Neural cell (in vitro differentiated cells): ENCODE measurements around the gene IRX4.

Experiments used
- CTCF ChIP-seq: fragments of 450-650 bp; IDR thresholded peaks from 2 replicates; pipeline ENCODE4 v1.5.1; 2014; ENCODE audit warnings: antibody characterized with exemption, mild to moderate bottlenecking, moderate library complexity; ENCODE audit not compliant: poor library complexity, severe bottlenecking
- EP300 ChIP-seq: fragments of 450-650 bp; conservative IDR thresholded peaks from 2 replicates; pipeline ENCODE4 v1.6.1; 2014; ENCODE audit warnings: antibody characterized with exemption, mild to moderate bottlenecking, moderate library complexity; ENCODE audit not compliant: poor library complexity, severe bottlenecking
- EZH2 ChIP-seq: fragments of 200-600, 300-800 bp; shearing (Covaris generic), sonication (generic); IDR thresholded peaks from 2 replicates; pipeline ENCODE4 v1.6.1; 2014; ENCODE audit warnings: antibody characterized with exemption, low read length, borderline replicate concordance, mild to moderate bottlenecking; ENCODE audit not compliant: insufficient read depth, poor library complexity, severe bottlenecking
- POLR2AphosphoS5 ChIP-seq: IDR thresholded peaks from 2 replicates; pipeline ENCODE4 v1.6.1; 2012
- RAD21 ChIP-seq: fragments of 450-650 bp; conservative IDR thresholded peaks from 2 replicates; pipeline ENCODE4 v1.6.1; 2014; ENCODE audit warnings: antibody characterized with exemption, mild to moderate bottlenecking, moderate library complexity
- REST ChIP-seq: IDR thresholded peaks from 2 replicates; pipeline ENCODE4 v1.6.1; 2012; ENCODE audit warnings: borderline replicate concordance
- SMC3 ChIP-seq: fragments of 450-650 bp; conservative IDR thresholded peaks from 2 replicates; pipeline ENCODE4 v1.6.1; 2014; ENCODE audit warnings: antibody characterized with exemption, mild to moderate bottlenecking, moderate library complexity; ENCODE audit not compliant: poor library complexity
- TAF1 ChIP-seq: IDR thresholded peaks from 2 replicates; pipeline ENCODE4 v1.6.1; 2012; ENCODE audit warnings: low read depth

GRCh38 chr5:1880377-1881025 lies 2.2 kb downstream of the IRX4 start:
- peak; percentile 58 for TF ChIP-seq EZH2
- no peak for TF ChIP-seq POLR2AphosphoS5
- no peak for TF ChIP-seq RAD21
- TF ChIP-seq SMC3, result no peak
- TF ChIP-seq CTCF, result no peak
- no peak for TF ChIP-seq TAF1
- TF ChIP-seq REST, result no peak
- no peak for TF ChIP-seq EP300
